HEK293 (cell line): ENCODE measurements around the gene OR4D1.

Source experiments
- MZF1 ChIP-seq: fragments of 450-650 bp; formaldehyde crosslinking; IDR thresholded peaks from 2 replicates; pipeline ENCODE4 v1.5.1; 2017; ENCODE audit warnings: missing biosample characterization, missing genetic modification characterization, borderline replicate concordance
- SALL2 ChIP-seq: fragments of 450-650 bp; formaldehyde crosslinking; IDR thresholded peaks from 2 replicates; pipeline ENCODE4 v1.5.0; 2017; ENCODE audit warnings: missing biosample characterization, mild to moderate bottlenecking, missing genetic modification characterization, borderline replicate concordance
- SP2 ChIP-seq: fragments of 450-650 bp; formaldehyde crosslinking; IDR thresholded peaks from 2 replicates; pipeline ENCODE4 v1.5.1; 2016; ENCODE audit warnings: missing biosample characterization, missing genetic modification characterization
- SP7 ChIP-seq: fragments of 450-650 bp; formaldehyde crosslinking; IDR thresholded peaks from 2 replicates; pipeline ENCODE4 v1.5.1; 2016; ENCODE audit warnings: missing biosample characterization, missing genetic modification characterization
- ZNF776 ChIP-seq: fragments of 450-650 bp; formaldehyde crosslinking; IDR thresholded peaks from 2 replicates; pipeline ENCODE4 v1.5.0; 2017; ENCODE audit warnings: missing biosample characterization, missing genetic modification characterization, borderline replicate concordance
- ZNF830 ChIP-seq: fragments of 450-650 bp; IDR thresholded peaks from 2 replicates; pipeline ENCODE4 v1.5.0; 2018; ENCODE audit warnings: missing biosample characterization, missing genetic modification characterization, low read depth, mild to moderate bottlenecking, moderate library complexity
- TF ChIP-seq, protein P1 (sequence below): fragments of 450-650 bp; formaldehyde crosslinking; conservative IDR thresholded peaks from 2 replicates; pipeline ENCODE4 v1.5.1; 2016; ENCODE audit warnings: low read depth, missing biosample characterization, missing genetic modification characterization
- TF ChIP-seq, protein P2 (sequence below): fragments of 450-650 bp; formaldehyde crosslinking; IDR thresholded peaks from 2 replicates; pipeline ENCODE4 v1.5.1; 2016; ENCODE audit warnings: missing biosample characterization, missing genetic modification characterization
- TF ChIP-seq, protein P3 (sequence below): fragments of 450-650 bp; formaldehyde crosslinking; IDR thresholded peaks from 2 replicates; pipeline ENCODE4 v1.5.1; 2016; ENCODE audit warnings: missing biosample characterization, missing genetic modification characterization
- TF ChIP-seq, protein P4 (sequence below): fragments of 450-650 bp; formaldehyde crosslinking; IDR thresholded peaks from 2 replicates; pipeline ENCODE4 v1.5.1; 2016; ENCODE audit warnings: missing biosample characterization, missing genetic modification characterization

DNA sequence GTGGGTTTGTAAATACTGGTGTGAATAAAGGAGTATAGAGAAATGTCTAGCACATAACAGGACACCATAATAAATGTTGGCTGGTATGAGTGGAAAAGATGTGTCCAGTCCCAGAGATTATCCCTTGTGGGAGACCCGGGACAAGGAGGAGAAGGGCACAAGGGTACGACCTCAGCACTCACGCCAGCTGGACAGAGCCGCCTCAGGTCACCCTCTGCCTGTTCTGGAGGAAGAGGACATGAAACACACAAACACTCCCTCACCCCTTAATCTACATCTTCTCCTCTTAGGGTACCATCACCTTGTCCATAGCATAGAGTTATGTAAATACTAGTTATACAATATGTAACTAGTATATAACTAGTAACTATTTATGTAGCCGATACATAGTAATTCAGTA is 38.2 kb upstream of the OR4D1 start:
- no peak for TF ChIP-seq MZF1 (tag by site-specific recombination)
- no peak for TF ChIP-seq SP2 (tag by site-specific recombination)
- TF ChIP-seq, protein P1, sequence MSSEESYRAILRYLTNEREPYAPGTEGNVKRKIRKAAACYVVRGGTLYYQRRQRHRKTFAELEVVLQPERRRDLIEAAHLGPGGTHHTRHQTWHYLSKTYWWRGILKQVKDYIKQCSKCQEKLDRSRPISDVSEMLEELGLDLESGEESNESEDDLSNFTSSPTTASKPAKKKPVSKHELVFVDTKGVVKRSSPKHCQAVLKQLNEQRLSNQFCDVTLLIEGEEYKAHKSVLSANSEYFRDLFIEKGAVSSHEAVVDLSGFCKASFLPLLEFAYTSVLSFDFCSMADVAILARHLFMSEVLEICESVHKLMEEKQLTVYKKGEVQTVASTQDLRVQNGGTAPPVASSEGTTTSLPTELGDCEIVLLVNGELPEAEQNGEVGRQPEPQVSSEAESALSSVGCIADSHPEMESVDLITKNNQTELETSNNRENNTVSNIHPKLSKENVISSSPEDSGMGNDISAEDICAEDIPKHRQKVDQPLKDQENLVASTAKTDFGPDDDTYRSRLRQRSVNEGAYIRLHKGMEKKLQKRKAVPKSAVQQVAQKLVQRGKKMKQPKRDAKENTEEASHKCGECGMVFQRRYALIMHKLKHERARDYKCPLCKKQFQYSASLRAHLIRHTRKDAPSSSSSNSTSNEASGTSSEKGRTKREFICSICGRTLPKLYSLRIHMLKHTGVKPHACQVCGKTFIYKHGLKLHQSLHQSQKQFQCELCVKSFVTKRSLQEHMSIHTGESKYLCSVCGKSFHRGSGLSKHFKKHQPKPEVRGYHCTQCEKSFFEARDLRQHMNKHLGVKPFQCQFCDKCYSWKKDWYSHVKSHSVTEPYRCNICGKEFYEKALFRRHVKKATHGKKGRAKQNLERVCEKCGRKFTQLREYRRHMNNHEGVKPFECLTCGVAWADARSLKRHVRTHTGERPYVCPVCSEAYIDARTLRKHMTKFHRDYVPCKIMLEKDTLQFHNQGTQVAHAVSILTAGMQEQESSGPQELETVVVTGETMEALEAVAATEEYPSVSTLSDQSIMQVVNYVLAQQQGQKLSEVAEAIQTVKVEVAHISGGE (tag by site-specific recombination) = no peak
- TF ChIP-seq, protein P2, sequence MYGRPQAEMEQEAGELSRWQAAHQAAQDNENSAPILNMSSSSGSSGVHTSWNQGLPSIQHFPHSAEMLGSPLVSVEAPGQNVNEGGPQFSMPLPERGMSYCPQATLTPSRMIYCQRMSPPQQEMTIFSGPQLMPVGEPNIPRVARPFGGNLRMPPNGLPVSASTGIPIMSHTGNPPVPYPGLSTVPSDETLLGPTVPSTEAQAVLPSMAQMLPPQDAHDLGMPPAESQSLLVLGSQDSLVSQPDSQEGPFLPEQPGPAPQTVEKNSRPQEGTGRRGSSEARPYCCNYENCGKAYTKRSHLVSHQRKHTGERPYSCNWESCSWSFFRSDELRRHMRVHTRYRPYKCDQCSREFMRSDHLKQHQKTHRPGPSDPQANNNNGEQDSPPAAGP (tag by site-specific recombination) = no peak
- TF ChIP-seq SP7 (tag by site-specific recombination) = no peak
- TF ChIP-seq ZNF776 (tag by site-specific recombination) = no peak
- TF ChIP-seq, protein P3, sequence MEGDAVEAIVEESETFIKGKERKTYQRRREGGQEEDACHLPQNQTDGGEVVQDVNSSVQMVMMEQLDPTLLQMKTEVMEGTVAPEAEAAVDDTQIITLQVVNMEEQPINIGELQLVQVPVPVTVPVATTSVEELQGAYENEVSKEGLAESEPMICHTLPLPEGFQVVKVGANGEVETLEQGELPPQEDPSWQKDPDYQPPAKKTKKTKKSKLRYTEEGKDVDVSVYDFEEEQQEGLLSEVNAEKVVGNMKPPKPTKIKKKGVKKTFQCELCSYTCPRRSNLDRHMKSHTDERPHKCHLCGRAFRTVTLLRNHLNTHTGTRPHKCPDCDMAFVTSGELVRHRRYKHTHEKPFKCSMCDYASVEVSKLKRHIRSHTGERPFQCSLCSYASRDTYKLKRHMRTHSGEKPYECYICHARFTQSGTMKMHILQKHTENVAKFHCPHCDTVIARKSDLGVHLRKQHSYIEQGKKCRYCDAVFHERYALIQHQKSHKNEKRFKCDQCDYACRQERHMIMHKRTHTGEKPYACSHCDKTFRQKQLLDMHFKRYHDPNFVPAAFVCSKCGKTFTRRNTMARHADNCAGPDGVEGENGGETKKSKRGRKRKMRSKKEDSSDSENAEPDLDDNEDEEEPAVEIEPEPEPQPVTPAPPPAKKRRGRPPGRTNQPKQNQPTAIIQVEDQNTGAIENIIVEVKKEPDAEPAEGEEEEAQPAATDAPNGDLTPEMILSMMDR (tag by site-specific recombination) = no peak
- TF ChIP-seq ZNF830 (tag by site-specific recombination) = no peak
- TF ChIP-seq SALL2 (tag by site-specific recombination) = no peak
- TF ChIP-seq, protein P4, sequence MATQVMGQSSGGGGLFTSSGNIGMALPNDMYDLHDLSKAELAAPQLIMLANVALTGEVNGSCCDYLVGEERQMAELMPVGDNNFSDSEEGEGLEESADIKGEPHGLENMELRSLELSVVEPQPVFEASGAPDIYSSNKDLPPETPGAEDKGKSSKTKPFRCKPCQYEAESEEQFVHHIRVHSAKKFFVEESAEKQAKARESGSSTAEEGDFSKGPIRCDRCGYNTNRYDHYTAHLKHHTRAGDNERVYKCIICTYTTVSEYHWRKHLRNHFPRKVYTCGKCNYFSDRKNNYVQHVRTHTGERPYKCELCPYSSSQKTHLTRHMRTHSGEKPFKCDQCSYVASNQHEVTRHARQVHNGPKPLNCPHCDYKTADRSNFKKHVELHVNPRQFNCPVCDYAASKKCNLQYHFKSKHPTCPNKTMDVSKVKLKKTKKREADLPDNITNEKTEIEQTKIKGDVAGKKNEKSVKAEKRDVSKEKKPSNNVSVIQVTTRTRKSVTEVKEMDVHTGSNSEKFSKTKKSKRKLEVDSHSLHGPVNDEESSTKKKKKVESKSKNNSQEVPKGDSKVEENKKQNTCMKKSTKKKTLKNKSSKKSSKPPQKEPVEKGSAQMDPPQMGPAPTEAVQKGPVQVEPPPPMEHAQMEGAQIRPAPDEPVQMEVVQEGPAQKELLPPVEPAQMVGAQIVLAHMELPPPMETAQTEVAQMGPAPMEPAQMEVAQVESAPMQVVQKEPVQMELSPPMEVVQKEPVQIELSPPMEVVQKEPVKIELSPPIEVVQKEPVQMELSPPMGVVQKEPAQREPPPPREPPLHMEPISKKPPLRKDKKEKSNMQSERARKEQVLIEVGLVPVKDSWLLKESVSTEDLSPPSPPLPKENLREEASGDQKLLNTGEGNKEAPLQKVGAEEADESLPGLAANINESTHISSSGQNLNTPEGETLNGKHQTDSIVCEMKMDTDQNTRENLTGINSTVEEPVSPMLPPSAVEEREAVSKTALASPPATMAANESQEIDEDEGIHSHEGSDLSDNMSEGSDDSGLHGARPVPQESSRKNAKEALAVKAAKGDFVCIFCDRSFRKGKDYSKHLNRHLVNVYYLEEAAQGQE = no peak
